HEK293T (cell line): ENCODE results near the gene RDH12.

Source experiments
- BHLHE40 ChIP-seq: fragments of 450-650 bp; IDR thresholded peaks from 2 replicates; pipeline ENCODE4 v1.6.1; 2016; ENCODE audit warnings: mild to moderate bottlenecking, moderate library complexity, borderline replicate concordance
- FOXA1 ChIP-seq: fragments of 450-650 bp; IDR thresholded peaks from 2 replicates; pipeline ENCODE4 v1.6.1; 2016; ENCODE audit warnings: mild to moderate bottlenecking
- LEF1 ChIP-seq: fragments of 450-650 bp; IDR thresholded peaks from 2 replicates; pipeline ENCODE4 v1.6.1; 2017; ENCODE audit warnings: mild to moderate bottlenecking, borderline replicate concordance
- SP1 ChIP-seq: fragments of 450-650 bp; IDR thresholded peaks from 2 replicates; pipeline ENCODE4 v1.6.1; 2017
- SUZ12 ChIP-seq: fragments of 450-650 bp; IDR thresholded peaks from 2 replicates; pipeline ENCODE4 v1.6.1; 2016; ENCODE audit warnings: mild to moderate bottlenecking
- TARDBP ChIP-seq: fragments of 450-650 bp; IDR thresholded peaks from 2 replicates; pipeline ENCODE4 v1.6.1; 2016
- ZNF384 ChIP-seq: fragments of 450-650 bp; IDR thresholded peaks from 2 replicates; pipeline ENCODE4 v1.6.1; 2016

DNA sequence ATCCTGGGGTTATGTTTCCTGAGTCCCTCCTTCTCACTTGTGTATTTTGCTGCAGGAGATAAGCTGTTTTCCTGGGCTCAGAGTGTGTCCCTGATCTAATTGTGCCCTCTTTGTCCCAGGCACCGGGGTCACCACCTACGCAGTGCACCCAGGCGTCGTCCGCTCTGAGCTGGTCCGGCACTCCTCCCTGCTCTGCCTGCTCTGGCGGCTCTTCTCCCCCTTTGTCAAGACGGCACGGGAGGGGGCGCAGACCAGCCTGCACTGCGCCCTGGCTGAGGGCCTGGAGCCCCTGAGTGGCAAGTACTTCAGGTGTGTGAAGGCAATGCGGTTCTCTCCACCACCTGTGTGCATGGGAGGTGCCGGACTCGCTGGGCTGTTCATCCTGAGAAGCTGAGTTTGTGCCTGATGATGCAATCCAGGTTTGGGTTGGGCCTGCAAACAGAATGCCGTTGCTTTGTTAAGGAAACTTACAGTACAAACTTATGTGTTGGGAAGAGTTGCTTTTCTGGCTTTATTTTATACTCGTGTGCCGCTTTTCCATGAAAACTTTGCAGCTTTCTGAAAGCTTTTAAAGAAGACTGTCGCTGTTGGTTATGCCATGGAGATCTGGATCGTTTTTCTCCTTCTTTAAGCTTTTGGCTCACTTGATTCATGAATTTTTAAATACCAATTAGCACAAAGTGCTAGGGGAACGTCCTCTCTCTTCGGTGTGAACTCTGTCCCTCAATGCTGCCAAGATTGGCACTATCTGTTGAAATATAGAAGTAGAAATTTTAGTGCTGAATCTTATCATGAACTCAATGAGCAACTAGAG, 27.6 kb downstream of the RDH12 start:
- no peak for TF ChIP-seq FOXA1
- no peak for TF ChIP-seq LEF1
- TF ChIP-seq SUZ12: no peak
- TF ChIP-seq SP1: no peak
- TF ChIP-seq BHLHE40: no peak
- no peak for TF ChIP-seq TARDBP
- TF ChIP-seq ZNF384: no peak
